Central memory CD8-positive, alpha-beta T cell (primary cell): ENCODE results near the gene FGA.

Source experiments
- ATAC-seq: fragments of 150-1000 bp; cut with Tn5 transposase; replicated peaks from 2 replicates; pipeline ENCODE4 v1.10.0; 2022; ENCODE audit warnings: mild to moderate bottlenecking, moderate FRiP score, moderate number of reproducible peaks; ENCODE audit not compliant: poor library complexity, severe bottlenecking; ENCODE audit errors: extremely low read depth
- DNase-seq, 2 donors: peaks; one replicate each; pipeline ENCODE4 v3.0.0; 2021; ENCODE audit warnings: low spot score in 2 of 2
- H3K27ac Mint-ChIP-seq: one replicate; pipeline ENCODE4 v1.8.0; 2022; ENCODE audit warnings: low read depth, mild to moderate bottlenecking, moderate library complexity, mixed read lengths
- H3K27me3 Mint-ChIP-seq: one replicate; pipeline ENCODE4 v1.8.0; 2022; ENCODE audit warnings: mixed read lengths
- H3K36me3 Mint-ChIP-seq: one replicate; pipeline ENCODE4 v1.8.0; 2022; ENCODE audit warnings: mild to moderate bottlenecking, moderate library complexity, mixed read lengths; ENCODE audit not compliant: insufficient read depth
- H3K4me1 Mint-ChIP-seq: one replicate; pipeline ENCODE4 v1.8.0; 2022; ENCODE audit warnings: mixed read lengths
- H3K4me3 Mint-ChIP-seq: one replicate; pipeline ENCODE4 v1.8.0; 2022; ENCODE audit warnings: mild to moderate bottlenecking, moderate library complexity, mixed read lengths
- H3K9me3 Mint-ChIP-seq: one replicate; pipeline ENCODE4 v1.8.0; 2022; ENCODE audit warnings: mixed read lengths

Gene FGA

DNA sequence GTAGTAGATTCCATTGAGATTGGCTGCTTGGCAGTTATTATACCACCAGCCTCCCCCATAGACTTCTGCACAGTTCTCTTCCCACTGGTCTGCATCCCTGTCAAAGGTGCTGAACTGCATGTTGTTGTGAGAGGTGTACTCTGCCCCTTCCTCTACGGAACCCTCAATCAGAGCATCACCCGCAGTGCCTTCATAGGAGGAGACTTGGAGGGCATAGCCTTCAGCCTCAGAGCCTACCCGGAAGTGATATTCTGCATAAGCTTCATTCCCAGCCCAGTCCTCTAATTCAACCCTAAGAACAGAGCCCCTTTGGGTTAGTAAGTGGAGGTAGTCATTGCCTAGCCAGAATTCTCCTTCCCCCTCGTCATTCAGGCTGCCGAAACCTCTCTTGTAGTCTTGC is 6.3 kb downstream of the FGA start:
- Mint-ChIP-seq H3K36me3 (no peaks in the 10 kb centered on the region), H3K4me3 (no peak overlapping the region), H3K27me3 (peaks cover 55% of the 10 kb centered on the region), H3K9me3 (no peaks in the 10 kb centered on the region), H3K27ac (no peak overlapping the region), H3K4me1 (no peaks in the 10 kb centered on the region)
- no peak for ATAC-seq
- DNase-seq, result no peak

DNA sequence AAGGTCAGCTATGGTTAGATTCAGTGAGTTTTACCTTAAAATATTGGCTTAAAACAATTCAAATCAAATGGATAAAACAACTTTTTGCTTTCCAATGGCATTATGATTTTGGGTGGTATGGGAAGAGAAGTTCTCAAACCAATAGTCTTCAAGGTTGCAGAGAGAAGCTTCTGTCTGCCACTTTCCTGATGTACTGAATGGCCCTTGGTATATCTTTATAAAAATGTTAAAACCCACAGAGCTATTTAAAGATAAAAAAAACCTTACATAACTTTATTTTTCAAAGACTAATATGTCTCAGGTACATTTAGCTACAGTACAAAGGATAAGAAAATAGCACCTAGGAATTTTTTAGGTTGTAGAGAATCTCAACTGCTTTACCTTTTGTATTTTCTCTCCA is 6.9 kb downstream of the FGA start:
- no peaks in the 10 kb centered on the region for H3K36me3 Mint-ChIP-seq
- H3K27ac Mint-ChIP-seq, result no peak overlapping the region
- no peak for ATAC-seq
- no peak overlapping the region for H3K4me3 Mint-ChIP-seq
- no peak for DNase-seq
- H3K27me3 Mint-ChIP-seq, result peaks cover 57% of the 10 kb centered on the region
- H3K9me3 Mint-ChIP-seq, result no peaks in the 10 kb centered on the region
- H3K4me1 Mint-ChIP-seq, result no peaks in the 10 kb centered on the region

GRCh38 chr4:154583230-154583629 is 7.3 kb downstream of the FGA start:
- DNase-seq (no peak), ATAC-seq (no peak)
- Mint-ChIP-seq H3K4me1 (no peaks in the 10 kb centered on the region), H3K9me3 (no peaks in the 10 kb centered on the region), H3K36me3 (no peaks in the 10 kb centered on the region), H3K27me3 (peaks cover 57% of the 10 kb centered on the region), H3K27ac (no peak overlapping the region), H3K4me3 (no peak overlapping the region)

DNA sequence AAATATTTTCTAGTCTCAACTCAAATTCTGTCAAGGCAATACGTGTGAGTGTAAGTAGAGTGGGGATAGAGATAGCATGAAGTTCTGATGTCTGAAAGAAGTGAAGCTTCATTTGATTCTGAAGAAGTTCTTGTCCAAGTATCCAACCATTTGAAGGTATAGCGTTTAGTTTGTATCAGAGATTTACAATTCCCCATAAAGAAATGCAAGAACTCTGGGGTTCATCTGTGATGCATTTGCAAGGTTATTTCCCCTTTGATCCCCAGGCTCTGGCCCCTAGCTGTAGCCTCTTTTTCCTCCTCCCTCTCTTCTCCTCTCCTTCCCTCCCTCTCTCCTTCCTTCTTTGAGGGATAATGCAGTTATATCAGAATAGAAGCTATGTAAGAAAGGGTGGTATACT is 7.8 kb downstream of the FGA start:
- Mint-ChIP-seq H3K27me3 (peaks cover 58% of the 10 kb centered on the region), H3K9me3 (no peaks in the 10 kb centered on the region), H3K4me3 (no peak overlapping the region), H3K36me3 (no peaks in the 10 kb centered on the region), H3K4me1 (no peaks in the 10 kb centered on the region), H3K27ac (no peak overlapping the region)
- DNase-seq (no peak), ATAC-seq (no peak)

- Mint-ChIP-seq H3K4me3 (no peak overlapping the region), H3K36me3 (no peaks in the 10 kb centered on the region), H3K27me3 (peaks cover 48% of the 10 kb centered on the region), H3K9me3 (no peaks in the 10 kb centered on the region), H3K27ac (no peak overlapping the region), H3K4me1 (no peaks in the 10 kb centered on the region)
- no peak for DNase-seq
- ATAC-seq, result no peak
Observed at GRCh38 chr4:154579927-154580326, 10.6 kb downstream of the FGA start.

GRCh38 chr4:154578919-154579318 is 11.6 kb downstream of the FGA start:
- DNase-seq (no peak), ATAC-seq (no peak)
- H3K27me3 Mint-ChIP-seq, result peaks cover 44% of the 10 kb centered on the region
- no peak overlapping the region for H3K27ac Mint-ChIP-seq
- no peaks in the 10 kb centered on the region for H3K36me3 Mint-ChIP-seq
- H3K4me1 Mint-ChIP-seq, result no peaks in the 10 kb centered on the region
- no peaks in the 10 kb centered on the region for H3K9me3 Mint-ChIP-seq
- no peak overlapping the region for H3K4me3 Mint-ChIP-seq

GRCh38 chr4:154577324-154577723 is 13.2 kb downstream of the FGA start:
- Mint-ChIP-seq H3K4me1 (no peaks in the 10 kb centered on the region), H3K27me3 (peaks cover 43% of the 10 kb centered on the region), H3K4me3 (no peak overlapping the region), H3K27ac (no peak overlapping the region), H3K9me3 (no peaks in the 10 kb centered on the region), H3K36me3 (no peaks in the 10 kb centered on the region)
- ATAC-seq (no peak), DNase-seq (no peak)

- no peak overlapping the region for H3K4me3 Mint-ChIP-seq
- no peaks in the 10 kb centered on the region for H3K4me1 Mint-ChIP-seq
- no peaks in the 10 kb centered on the region for H3K36me3 Mint-ChIP-seq
- no peaks in the 10 kb centered on the region for H3K9me3 Mint-ChIP-seq
- H3K27ac Mint-ChIP-seq, result no peak overlapping the region
- DNase-seq (no peak), ATAC-seq (no peak)
- peaks cover 33% of the 10 kb centered on the region for H3K27me3 Mint-ChIP-seq
Observed at GRCh38 chr4:154574311-154574710, 16.2 kb downstream of the FGA start.

- no peak overlapping the region for H3K27ac Mint-ChIP-seq
- H3K36me3 Mint-ChIP-seq, result no peaks in the 10 kb centered on the region
- H3K27me3 Mint-ChIP-seq, result peaks cover 27% of the 10 kb centered on the region
- DNase-seq (no peak), ATAC-seq (no peak)
- H3K4me3 Mint-ChIP-seq, result no peak overlapping the region
- no peaks in the 10 kb centered on the region for H3K4me1 Mint-ChIP-seq
- H3K9me3 Mint-ChIP-seq, result no peaks in the 10 kb centered on the region
Observed at GRCh38 chr4:154573190-154573870, 17.2 kb downstream of the FGA start.

GRCh38 chr4:154569584-154569983 is 21.0 kb downstream of the FGA start:
- Mint-ChIP-seq H3K4me1 (no peaks in the 10 kb centered on the region), H3K4me3 (no peak overlapping the region), H3K9me3 (no peaks in the 10 kb centered on the region), H3K27me3 (peaks cover 16% of the 10 kb centered on the region), H3K27ac (no peak overlapping the region), H3K36me3 (no peaks in the 10 kb centered on the region)
- ATAC-seq (no peak), DNase-seq (no peak)

DNA sequence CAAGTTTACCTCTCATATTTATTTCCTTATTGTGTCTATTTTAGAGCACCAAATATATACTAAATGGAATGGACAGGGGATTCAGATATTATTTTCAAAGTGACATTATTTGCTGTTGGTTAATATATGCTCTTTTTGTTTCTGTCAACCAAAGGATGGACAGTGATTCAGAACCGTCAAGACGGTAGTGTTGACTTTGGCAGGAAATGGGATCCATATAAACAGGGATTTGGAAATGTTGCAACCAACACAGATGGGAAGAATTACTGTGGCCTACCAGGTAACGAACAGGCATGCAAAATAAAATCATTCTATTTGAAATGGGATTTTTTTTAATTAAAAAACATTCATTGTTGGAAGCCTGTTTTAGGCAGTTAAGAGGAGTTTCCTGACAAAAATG is 21.5 kb downstream of the FGA start:
- Mint-ChIP-seq H3K27me3 (peaks cover 14% of the 10 kb centered on the region), H3K9me3 (no peaks in the 10 kb centered on the region), H3K4me3 (no peak overlapping the region), H3K27ac (no peak overlapping the region), H3K4me1 (no peaks in the 10 kb centered on the region), H3K36me3 (no peaks in the 10 kb centered on the region)
- no peak for ATAC-seq
- no peak for DNase-seq

- ATAC-seq (no peak), DNase-seq (no peak)
- H3K27me3 Mint-ChIP-seq, result peaks cover 14% of the 10 kb centered on the region
- no peaks in the 10 kb centered on the region for H3K9me3 Mint-ChIP-seq
- no peak overlapping the region for H3K27ac Mint-ChIP-seq
- no peaks in the 10 kb centered on the region for H3K36me3 Mint-ChIP-seq
- no peak overlapping the region for H3K4me3 Mint-ChIP-seq
- H3K4me1 Mint-ChIP-seq, result no peaks in the 10 kb centered on the region
Observed at GRCh38 chr4:154566639-154567204, 23.8 kb downstream of the FGA start.

DNA sequence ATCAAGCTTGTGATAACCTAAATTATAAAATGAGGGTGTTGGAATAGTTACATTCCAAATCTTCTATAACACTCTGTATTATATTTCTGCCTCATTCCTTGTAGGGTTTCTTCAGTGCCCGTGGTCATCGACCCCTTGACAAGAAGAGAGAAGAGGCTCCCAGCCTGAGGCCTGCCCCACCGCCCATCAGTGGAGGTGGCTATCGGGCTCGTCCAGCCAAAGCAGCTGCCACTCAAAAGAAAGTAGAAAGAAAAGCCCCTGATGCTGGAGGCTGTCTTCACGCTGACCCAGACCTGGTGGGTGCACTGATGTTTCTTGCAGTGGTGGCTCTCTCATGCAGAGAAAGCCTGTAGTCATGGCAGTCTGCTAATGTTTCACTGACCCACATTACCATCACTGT is 24.8 kb downstream of the FGA start:
- H3K4me3 Mint-ChIP-seq, result no peak overlapping the region
- no peaks in the 10 kb centered on the region for H3K4me1 Mint-ChIP-seq
- no peak overlapping the region for H3K27ac Mint-ChIP-seq
- peaks cover 18% of the 10 kb centered on the region for H3K27me3 Mint-ChIP-seq
- no peak for ATAC-seq
- DNase-seq, result no peak
- H3K9me3 Mint-ChIP-seq, result no peaks in the 10 kb centered on the region
- no peaks in the 10 kb centered on the region for H3K36me3 Mint-ChIP-seq
